Stomach smooth muscle (tissue), 2 donors: ENCODE measurements around the gene GJA9.
"Not testable (repeated sequence)": the region's sequence is repeated elsewhere in the genome, so short reads cannot be mapped to it uniquely, and the experiment has no call there.

Experiments
- H3K27ac ChIP-seq: one replicate; pipeline ENCODE4 v1.7.0; 2013; ENCODE audit warnings: mild to moderate bottlenecking, low read length, inconsistent platforms
- H3K27me3 ChIP-seq, 2 donors: one replicate each; pipeline ENCODE4 v1.7.0; 2013; ENCODE audit warnings: low read length in 2 of 2; ENCODE audit not compliant: insufficient read depth in 2 of 2, control insufficient read depth in 1 of 2
- H3K36me3 ChIP-seq, 2 donors: one replicate each; pipeline ENCODE4 v1.7.0; 2013; ENCODE audit warnings: low read length in 2 of 2; ENCODE audit not compliant: control insufficient read depth in 2 of 2, insufficient read depth in 2 of 2
- H3K4me1 ChIP-seq: one replicate; pipeline ENCODE4 v1.7.0; 2013; ENCODE audit warnings: low read length; ENCODE audit not compliant: control insufficient read depth, insufficient read depth
- H3K4me3 ChIP-seq, 2 donors: one replicate each; pipeline ENCODE4 v1.7.0; 2013; ENCODE audit warnings: low read length in 2 of 2
- H3K9ac ChIP-seq, 2 donors: one replicate each; pipeline ENCODE4 v1.7.0; 2013; ENCODE audit warnings: low read length in 2 of 2, mild to moderate bottlenecking in 1 of 2
- H3K9me3 ChIP-seq, 2 donors: one replicate each; pipeline ENCODE4 v1.7.0; 2013; ENCODE audit warnings: low read length in 2 of 2; ENCODE audit not compliant: control insufficient read depth in 2 of 2
- donor health status: healthy.
- donor health status: Pancreatic carcinoma.

GJA9 gene

DNA sequence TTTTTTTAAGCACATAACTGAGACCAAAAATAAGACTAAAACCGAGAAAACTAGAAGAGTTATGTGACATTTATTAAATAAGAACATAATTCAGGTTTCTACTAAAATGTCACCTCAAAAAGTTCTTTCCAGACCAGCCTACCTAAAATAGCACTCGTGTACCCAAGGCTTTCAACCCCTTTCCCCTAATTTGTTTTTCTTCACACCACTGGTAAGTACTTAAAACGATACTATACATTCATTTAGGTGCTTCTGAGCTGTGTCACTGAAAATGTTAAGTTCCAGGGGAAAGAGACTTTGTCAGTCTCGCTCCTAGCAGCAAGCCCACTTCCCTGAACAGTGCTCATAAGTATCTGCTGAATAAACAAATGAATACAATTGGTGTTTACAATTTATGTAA lies 28.6 kb downstream of the GJA9 start:
- Histone ChIP-seq H3K27me3 (no peaks in the 10 kb centered on the region), H3K9ac (no peak overlapping the region), H3K36me3 (peaks cover 19 to 25% of the 10 kb centered on the region in 2 donors), H3K9me3 (no peaks in the 10 kb centered on the region), H3K4me1 (peaks cover 8% of the 10 kb centered on the region), H3K27ac (no peak overlapping the region), H3K4me3 (no peak overlapping the region)

GRCh38 chr1:38848071-38848470 lies 33.3 kb downstream of the GJA9 start:
- H3K4me3 ChIP-seq, result no peak overlapping the region
- H3K27me3 ChIP-seq, result no peaks in the 10 kb centered on the region
- H3K9ac ChIP-seq, result no peak overlapping the region
- H3K9me3 ChIP-seq, result no peaks in the 10 kb centered on the region
- H3K27ac ChIP-seq, result no peak overlapping the region
- H3K36me3 ChIP-seq, result peaks cover 18 to 21% of the 10 kb centered on the region in 2 donors
- no peaks in the 10 kb centered on the region for H3K4me1 ChIP-seq

DNA sequence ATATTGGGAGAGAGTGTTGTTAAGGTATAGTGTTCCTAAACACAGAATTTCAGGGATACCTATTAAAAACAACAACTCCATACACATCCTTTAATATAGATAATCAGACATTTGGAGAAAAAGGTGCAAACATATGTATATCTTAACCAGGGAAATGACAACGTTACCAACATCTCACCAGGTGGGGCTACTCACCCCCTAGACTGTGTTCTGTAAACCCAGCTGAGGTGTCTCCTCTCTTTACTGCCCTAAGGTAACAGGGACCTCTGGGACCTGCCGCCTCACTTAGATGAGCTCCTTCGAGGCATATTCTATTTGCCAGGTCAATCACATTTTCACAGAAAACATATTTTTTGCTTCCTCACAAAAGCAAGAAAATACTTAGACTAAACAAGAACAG lies 35.2 kb downstream of the GJA9 start:
- no peak overlapping the region for H3K9ac ChIP-seq
- no peaks in the 10 kb centered on the region for H3K27me3 ChIP-seq
- peaks cover 16 to 17% of the 10 kb centered on the region in 2 donors for H3K36me3 ChIP-seq
- no peaks in the 10 kb centered on the region for H3K9me3 ChIP-seq
- no peaks in the 10 kb centered on the region for H3K4me1 ChIP-seq
- H3K27ac ChIP-seq, result no peak overlapping the region
- H3K4me3 ChIP-seq, result no peak overlapping the region

DNA sequence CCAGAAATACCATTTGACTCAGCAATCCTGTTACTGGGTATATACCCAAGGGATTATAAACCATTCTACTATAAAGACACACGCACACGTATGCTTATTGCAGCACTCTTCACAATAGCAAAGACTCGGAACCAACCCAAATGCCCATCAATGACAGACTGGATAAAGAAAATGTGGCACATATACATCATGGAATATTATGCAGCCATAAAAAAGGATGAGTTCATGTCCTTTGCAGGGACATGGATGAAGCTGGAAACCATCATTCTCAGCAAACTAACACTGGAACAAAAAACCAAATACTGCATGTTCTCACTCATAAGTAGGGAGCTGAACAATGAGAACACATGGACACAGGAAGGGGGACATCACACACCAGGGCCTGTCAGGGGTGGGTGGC lies 36.3 kb downstream of the GJA9 start:
- peaks cover 15 to 16% of the 10 kb centered on the region in 2 donors for H3K36me3 ChIP-seq

GRCh38 chr1:38840281-38840680 lies 41.1 kb downstream of the GJA9 start:
- Histone ChIP-seq H3K9ac (no peak overlapping the region), H3K27ac (no peak overlapping the region), H3K9me3 (no peaks in the 10 kb centered on the region), H3K36me3 (peaks cover 18 to 19% of the 10 kb centered on the region in 2 donors), H3K4me1 (no peaks in the 10 kb centered on the region), H3K4me3 (no peak overlapping the region), H3K27me3 (no peaks in the 10 kb centered on the region)

More for the DNA sequence above, 36.3 kb downstream of the GJA9 start:
- H3K9ac ChIP-seq, H3K27ac ChIP-seq, H3K9me3 ChIP-seq, H3K4me1 ChIP-seq, H3K27me3 ChIP-seq, H3K4me3 ChIP-seq: not testable (repeated sequence)

GRCh38 chr1:38839363-38839762 lies 42.0 kb downstream of the GJA9 start:
- H3K36me3 ChIP-seq, result peaks cover 18 to 19% of the 10 kb centered on the region in 2 donors
- no peaks in the 10 kb centered on the region for H3K9me3 ChIP-seq

GRCh38 chr1:38836316-38836715 lies 45.1 kb downstream of the GJA9 start:
- not testable (repeated sequence) for H3K27me3 ChIP-seq, H3K9me3 ChIP-seq

More at GRCh38 chr1:38839363-38839762, 42.0 kb downstream of the GJA9 start:
- Histone ChIP-seq H3K27ac (no peak overlapping the region), H3K27me3 (no peaks in the 10 kb centered on the region), H3K9ac (no peak overlapping the region), H3K4me1 (no peaks in the 10 kb centered on the region), H3K4me3 (no peak overlapping the region)

DNA sequence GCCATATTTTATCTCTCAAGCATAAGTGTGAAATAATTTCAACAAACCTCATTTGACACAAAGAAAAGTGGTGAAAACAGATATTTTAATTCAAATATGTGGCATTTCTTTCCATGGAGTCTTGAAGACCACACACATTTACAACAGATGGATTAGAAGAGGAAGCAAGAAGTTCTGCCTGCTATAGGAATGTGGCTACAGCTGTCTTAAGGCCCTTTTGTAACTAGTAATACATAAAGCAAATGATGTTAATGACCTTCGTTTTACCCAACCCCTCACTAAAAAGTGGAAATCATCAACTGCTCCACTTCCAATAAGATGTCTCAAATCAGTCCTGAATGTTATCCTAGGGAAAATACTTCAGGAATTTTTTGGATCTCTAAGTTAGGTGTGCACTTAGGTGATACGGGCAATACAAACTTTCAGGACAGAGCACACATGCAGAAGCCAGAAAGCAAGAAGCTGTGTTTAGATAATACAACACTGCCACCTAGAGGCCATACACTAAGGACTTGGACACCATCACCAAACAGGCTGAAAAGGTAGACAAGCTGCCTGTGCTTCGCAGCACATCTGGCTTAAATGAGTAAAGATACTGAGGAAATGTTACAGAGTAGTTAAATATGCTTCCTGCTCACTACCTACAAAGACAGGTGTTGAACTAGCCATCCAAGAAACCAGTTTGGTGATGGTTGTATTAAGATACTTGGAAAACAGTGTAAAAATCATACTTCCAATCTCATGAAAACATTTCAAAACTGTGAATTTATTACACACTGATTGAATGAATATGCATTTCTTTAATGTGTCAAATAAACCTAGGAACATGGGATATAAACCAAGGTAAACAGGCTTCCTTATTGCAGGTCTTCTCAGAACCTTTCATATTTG lies 46.2 kb downstream of the GJA9 start:
- no peaks in the 10 kb centered on the region for H3K27me3 ChIP-seq
- H3K9me3 ChIP-seq, result no peaks in the 10 kb centered on the region
- H3K27ac ChIP-seq, result no peak overlapping the region
- no peak overlapping the region for H3K9ac ChIP-seq
- H3K4me3 ChIP-seq, result no peak overlapping the region
- H3K4me1 ChIP-seq, result no peaks in the 10 kb centered on the region
- peaks cover 16 to 18% of the 10 kb centered on the region in 2 donors for H3K36me3 ChIP-seq

More at GRCh38 chr1:38836316-38836715, 45.1 kb downstream of the GJA9 start:
- not testable (repeated sequence) for H3K4me3 ChIP-seq, H3K9ac ChIP-seq, H3K27ac ChIP-seq, H3K4me1 ChIP-seq
- H3K36me3 ChIP-seq, result peaks cover 16 to 18% of the 10 kb centered on the region in 2 donors

GRCh38 chr1:38834221-38834782 lies 47.1 kb downstream of the GJA9 start:
- Histone ChIP-seq H3K9me3 (no peaks in the 10 kb centered on the region), H3K27ac (no peak overlapping the region), H3K36me3 (peaks cover 15 to 17% of the 10 kb centered on the region in 2 donors), H3K27me3 (no peaks in the 10 kb centered on the region), H3K4me1 (peaks cover 7% of the 10 kb centered on the region), H3K4me3 (no peak overlapping the region), H3K9ac (no peak overlapping the region)

- H3K4me1 ChIP-seq, result peaks cover 10% of the 10 kb centered on the region
- H3K27me3 ChIP-seq, result no peaks in the 10 kb centered on the region
- no peak overlapping the region for H3K27ac ChIP-seq
- H3K9ac ChIP-seq, result no peak overlapping the region
- H3K9me3 ChIP-seq, result no peaks in the 10 kb centered on the region
- H3K4me3 ChIP-seq, result no peak overlapping the region
- H3K36me3 ChIP-seq, result peaks cover 4 to 6% of the 10 kb centered on the region in 2 donors
Measured at GRCh38 chr1:38833146-38833545, 48.2 kb downstream of the GJA9 start.

DNA sequence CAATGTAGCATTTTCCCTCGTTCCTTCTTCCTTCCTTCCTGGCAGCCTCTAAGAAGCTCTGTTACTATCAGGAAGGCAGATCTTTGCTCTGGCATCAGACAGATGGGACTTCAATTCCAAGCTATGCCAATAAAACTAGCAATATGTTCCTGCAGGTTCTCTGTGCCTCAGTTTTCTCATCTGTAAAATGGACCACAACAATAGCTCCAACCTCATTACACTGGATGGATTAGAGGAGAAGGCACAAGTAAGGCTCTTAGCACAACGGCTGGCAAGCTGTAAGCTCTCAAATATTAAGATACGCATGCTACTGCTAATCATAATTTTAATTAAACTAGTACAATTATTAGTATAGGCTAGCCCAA lies 49.0 kb downstream of the GJA9 start:
- Histone ChIP-seq H3K27me3 (no peaks in the 10 kb centered on the region), H3K4me1 (peaks cover 10% of the 10 kb centered on the region), H3K9me3 (no peaks in the 10 kb centered on the region), H3K27ac (no peak overlapping the region), H3K36me3 (no peaks in the 10 kb centered on the region), H3K9ac (no peak overlapping the region), H3K4me3 (no peak overlapping the region)
